NOMO-1 treated with DMSO at 0.1 percent for 48 hours (cell line): ENCODE data around the gene TEKT5.
"Not testable (repeated sequence)": the region's sequence is repeated elsewhere in the genome, so short reads cannot be mapped to it uniquely, and the experiment has no call there.

Experiments used
- DNase-seq: peaks from one replicate; lab custom pipeline; 2025; ENCODE audit not compliant: unreplicated experiment; lab: John Stamatoyannopoulos, UW

The TEKT5 gene

DNA sequence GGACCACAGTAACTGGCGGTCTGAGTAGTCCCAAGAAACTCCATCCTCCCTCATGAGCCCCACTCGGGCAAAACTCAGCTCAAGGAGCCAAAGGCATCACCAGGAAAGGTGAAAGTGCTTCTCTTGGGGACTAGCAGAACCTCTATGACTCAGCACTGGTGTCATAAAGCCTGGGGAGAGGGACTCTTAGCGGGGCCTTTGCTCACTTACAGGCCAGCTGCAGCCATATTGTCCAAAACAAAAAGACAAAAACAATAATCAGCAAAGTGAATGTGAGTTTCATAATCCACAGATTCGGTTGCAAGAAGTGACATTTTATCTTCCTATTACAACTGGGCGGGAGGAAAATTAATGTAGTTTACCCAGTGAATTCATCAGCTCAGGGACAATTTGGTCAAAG, at the start of gene TEKT5:
TSS of gene TEKT5 (minus strand) at position 101 of the 400 bp plus-strand sequence. CDS start at position 44, 57 bp downstream.
- DNase-seq = no peak

DNA sequence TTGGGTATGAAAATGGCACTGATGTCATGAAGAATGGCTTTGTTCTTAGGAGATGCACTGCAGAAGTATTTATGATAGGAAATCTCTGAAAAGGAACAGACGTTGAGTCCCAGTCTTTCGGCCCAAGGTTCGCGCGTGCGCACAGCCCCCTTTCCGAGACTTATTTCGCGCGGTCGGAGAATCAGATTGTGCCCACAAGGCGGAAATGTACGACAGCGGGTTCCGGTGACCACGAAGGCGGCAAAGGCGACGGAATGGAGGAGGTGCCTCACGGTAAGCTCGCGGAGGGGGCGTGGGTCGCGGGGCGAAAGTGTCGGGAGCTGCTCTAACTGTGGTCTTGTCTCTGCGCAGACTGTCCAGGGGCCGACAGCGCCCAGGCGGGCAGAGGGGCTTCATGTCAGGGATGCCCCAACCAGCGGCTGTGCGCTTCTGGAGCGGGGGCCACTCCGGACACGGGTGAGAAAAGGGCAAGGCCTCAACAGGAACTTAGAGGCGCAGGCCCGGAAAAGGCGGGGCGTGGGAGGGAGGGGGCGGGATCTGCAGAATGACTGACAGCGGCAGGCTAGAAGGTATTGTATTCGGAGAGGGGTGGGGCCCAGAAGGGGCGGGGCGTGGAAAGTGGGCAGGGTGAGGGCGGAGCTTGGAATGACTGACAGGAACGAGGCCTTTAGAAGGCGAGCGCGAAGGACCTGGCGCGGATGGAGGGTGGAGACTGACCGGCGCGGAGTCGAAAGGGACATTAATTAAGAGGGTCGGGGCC, 49.1 kb upstream of the TEKT5 start, which contains the start of gene NUBP1:
TSS of gene NUBP1 (plus strand) at position 233 of the 760 bp plus-strand sequence. CDS start at position 255, 22 bp downstream.
- DNase-seq = peak; percentile 92

DNA sequence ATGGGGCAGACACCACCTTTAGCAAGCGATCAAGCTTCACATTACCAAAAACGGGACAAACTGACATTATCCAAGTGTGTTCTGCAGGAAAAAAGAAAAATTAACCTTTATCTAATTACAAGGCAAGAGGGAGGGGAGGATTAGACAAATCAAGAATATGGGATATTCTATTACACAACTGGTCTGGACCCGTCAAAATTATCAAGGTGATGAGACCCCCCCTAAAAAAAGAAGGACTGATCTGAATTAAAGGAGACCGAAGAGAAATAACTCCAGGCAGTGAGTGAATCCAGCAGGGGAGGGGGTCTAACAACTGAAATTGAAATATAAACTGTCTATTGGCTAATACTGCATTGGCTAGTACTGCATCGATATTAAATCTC, 48.5 kb upstream of the TEKT5 start:
- no peak for DNase-seq

DNA sequence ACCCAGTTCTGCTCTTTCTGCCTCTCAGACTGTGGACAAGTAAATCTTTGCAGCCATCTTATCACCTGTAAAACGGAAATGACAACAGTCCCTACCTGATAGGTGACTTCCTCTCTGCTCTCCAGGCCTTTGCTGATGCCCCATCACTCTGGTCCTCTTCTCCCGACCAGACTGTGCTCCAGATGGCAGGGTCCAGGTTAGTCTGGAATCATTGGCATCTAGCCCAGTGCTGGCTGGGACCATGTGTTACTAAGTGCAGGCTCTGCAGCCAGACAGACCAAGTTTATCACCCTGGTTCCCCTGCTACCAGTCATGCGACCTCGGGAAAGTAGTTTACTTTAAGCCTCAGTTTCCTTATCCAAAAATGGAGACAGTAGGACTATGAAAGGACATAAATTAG, 47.1 kb upstream of the TEKT5 start:
- DNase-seq = no peak

DNA sequence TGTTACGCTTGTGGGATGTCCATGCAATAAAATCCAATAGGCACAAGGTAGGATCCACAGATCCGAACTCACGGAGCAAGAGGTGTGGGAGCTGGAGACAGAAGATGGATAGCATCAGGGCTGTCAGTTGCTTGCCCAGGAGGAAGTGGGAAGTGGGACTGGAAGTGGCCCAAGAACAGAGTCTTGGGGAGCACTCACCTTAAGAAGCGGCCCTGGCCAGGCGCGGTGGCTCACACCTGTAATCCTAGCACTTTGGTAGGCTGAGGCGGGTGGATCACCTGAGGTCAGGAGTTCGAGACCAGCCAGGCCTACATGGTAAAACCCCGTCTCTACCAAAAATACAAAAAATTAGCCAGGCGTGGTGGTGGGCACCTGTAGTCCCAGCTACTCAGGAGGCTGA, 46.5 kb upstream of the TEKT5 start:
- not testable (repeated sequence) for DNase-seq

DNA sequence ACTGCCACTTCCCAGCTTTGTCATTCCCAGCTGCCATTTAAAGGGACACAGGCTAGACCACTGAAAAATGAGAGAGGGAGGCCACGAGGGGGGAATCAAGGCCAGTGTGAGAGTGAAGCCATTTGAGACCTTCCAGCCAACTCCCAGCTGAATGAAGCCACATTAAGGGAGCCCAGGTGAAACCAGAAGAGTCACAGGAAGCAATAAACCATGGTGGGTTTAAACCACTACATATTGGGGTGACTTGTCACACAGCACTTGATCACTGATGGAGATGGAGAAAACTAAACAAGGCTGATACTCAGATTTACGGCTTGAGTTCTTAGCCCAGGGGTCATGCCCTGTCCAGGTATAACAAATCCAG, 46.1 kb upstream of the TEKT5 start:
- no peak for DNase-seq

DNA sequence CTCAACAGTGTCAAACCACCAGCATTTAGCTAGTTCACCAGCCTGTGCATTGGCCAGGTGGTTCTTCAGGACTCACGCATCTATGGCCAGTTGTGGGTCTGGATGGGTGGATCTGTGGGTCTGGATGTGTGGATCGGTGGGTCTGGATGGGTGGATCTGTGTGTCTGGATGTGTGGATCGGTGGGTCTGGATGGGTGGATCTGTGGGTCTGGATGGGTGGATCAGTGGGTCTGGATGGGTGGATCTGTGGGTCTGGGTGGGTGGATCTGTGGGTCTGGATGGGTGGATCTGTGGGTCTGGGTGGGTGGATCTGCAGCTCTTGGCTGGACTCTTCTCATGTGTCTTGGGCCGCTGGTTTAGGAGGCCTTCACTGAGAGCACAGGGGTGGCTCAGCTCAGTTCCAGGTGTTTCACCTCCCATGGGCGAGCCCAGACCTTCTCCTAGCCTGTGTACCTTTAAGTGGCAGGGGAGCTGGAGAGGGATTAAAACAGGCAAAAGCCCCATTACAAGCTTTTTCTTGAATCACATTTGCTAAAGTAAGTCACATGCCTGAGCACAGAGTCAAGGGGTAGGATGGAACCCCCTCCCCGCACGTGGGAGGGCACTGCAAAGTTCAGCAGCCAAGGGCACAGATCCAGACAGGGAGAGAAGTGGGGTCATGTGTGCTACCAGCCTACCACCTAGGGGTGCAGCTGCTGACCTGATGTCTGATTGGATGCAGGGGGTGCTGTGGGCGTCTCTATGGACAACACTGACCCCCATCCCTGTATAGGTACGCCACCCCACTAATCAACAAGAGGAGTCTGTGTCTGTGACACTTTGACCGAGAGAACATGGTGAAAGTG, 45.5 kb upstream of the TEKT5 start:
- no peak for DNase-seq

DNA sequence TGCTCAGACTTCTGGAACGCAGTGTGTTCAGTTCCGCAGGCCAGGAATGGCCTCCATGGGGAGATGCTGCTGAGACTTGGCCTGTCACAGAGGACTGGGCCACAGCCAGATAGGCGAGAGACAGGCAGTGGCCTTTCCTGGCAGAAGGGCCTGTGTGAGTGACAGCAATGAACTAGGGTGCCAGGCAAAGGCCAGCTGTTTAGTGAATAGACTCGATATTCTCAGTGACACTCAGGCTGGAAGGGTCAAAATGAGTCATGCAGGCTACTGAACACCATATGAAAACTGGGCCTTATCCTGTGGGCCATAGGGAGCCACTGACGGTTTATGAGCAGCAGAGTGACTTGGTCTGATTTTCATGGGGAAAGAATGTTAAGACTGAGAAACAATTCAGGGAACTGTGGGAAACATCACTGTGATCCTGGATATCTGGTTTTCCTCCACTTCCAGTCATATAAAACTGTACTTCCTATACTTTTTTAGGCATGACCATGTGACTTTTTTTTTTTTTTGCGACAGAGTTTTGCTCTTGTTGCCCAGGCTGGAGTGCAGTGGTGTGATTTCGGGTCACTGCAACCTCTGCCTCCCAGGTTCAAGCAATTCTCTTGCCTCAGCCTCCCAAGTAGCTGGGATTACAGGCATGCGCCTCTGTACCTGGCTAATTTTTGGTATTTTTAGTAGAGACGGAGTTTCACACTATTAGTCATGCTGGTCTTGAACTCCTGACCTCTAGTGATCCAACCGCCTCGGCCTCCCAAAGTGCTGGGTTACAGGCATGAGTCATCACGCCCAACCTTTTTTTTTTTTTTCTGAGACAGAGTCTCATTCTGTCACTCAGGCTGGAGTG, 43.7 kb upstream of the TEKT5 start:
- DNase-seq = peak; percentile 74

DNA sequence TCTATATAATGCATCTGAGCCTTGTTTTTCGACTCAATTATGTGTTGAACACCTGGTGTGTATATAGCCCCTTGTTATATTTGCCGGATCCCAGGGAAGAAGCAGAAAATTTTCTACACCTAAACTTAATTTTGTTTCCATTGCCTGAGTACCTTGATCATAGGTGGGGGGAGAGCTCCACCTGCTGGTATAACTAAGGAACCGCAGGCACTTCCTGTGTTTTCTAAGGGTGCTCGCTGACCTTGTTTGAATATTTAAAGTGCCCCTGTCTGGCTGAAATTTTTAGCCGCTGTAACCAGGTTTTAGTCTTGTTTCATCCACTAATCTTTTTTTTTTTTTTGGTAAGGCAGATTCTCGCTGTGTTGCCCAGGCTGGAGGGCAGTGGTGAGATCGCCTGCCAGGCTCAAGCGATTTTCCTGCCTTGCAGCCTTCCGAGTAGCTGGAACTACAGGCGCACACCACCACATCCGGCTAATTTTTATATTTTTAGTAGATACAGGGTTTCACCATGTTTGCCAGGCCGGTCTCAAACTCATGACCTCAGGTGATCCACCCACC, 42.4 kb upstream of the TEKT5 start:
- peak; percentile 78 for DNase-seq

DNA sequence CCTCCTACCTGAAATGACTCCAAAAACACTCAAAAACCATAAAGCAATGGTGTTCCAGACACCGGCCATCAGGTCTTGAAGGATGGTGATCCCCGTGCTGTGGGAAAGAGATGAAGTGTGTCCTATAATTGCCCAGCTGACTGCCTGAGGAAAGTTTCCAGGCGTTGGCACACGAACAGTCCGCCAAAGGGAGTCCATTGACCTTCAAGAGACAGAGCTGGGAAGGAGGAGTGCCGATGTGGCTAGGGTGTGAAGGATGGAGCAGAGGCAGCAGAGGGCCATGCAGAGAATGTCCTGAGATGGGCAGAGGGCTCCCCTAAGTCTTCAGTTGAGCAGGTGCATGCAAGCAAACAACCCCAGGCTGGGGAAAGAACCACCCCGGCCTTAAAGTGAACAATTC, 37.1 kb upstream of the TEKT5 start:
- DNase-seq = no peak

DNA sequence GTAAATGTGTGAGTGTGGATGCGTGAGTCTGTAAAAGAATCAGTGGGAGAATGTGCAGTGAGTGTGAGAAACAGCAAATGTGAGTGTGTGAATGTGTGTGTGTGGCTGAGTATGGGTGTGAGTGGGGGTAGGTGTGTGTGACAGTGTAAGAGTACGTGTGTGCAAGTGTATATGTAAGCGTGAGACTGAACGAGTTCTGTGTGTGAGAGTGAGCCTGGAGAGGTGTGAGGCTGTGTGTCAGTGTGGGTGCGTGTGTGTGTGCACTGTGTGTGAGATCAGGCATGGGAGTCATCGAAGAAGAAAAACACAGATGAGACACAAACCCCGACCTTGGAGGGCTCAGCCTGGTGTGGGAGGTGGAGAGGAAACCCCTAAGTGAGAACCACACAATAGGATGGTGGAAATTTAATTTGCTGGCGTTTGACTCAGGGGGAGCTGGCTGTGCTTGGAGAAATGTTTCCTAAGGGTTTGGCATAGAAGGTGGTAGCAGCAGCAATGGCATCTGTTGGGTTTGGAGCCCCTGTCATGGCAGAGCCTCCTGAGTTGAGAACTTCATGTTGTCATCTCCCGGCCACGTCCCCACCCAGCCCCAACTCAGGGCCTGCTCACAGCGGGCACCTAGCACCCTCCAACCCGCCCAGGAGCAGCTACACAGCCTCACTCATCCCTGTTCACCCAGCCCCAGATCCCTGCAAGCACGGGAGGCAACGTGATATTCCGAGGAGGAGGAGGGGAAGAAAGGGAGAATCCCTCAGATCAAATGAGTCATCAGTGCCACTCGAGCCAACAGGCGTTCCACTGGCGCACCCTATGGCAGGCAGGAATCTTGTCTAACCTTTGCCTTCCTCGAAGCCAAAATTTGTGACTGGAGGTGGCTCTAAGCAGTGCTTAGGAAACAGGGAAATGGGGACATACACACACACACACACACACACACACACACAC, 34.6 kb upstream of the TEKT5 start:
- no peak for DNase-seq

DNA sequence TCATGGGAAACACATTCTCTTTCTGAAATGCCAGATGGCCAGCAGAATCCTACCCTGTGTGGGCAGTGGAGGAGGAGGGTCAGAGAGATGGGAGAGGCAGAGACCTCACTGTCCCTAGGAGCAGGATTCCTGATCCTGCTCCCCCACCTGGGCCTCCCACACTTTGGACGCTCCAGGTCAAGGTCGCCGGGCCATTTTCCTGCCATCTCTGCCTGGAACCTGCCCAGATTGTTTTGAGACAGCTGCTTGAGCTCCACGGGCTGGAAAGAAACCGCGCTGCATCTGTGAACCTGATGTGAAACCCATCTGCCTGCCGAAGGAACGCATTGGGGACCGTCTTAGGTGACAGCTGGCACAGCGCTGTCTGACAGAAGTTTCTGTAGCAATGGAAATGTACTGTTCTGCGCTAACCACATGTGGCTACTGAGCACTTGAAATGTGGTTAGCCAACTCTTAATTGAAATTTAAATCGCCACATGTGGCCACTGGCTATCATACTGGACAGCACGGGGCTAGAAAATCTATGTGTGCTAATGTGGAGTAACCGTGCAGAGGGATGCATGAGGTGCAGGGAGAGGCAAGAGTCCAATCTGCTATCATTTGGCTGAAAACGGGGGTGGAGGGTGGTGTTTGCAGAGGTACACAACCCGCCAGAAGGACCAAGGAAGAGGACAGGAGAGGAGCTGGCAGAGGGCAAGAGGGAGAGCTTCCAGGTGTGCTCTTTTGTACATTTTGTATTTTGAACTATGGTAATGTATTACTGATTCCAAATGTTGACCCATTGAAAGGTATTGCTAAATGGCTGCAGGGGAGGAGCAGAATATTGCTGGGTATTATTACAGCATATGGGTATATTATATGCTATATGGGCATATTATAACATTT, 33.5 kb upstream of the TEKT5 start:
- DNase-seq = no peak

DNA sequence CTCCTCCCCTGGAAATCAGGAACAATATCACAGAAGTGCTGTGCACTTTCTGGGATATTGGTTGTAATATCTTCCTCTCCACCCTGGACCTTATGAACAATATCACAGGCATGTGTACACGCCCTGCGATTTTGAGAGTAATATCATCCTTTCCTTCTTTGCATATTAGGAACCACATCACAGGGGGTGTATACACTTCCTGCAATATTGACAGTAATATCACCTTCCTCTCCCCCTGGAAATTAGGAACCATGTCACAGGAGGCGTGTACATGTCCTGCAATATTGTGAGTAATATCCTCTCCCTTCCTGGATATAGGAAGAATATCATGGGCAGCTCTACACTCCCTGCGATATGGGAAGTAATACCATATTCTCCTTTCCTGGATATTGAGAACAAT, 14.2 kb upstream of the TEKT5 start:
- no peak for DNase-seq

DNA sequence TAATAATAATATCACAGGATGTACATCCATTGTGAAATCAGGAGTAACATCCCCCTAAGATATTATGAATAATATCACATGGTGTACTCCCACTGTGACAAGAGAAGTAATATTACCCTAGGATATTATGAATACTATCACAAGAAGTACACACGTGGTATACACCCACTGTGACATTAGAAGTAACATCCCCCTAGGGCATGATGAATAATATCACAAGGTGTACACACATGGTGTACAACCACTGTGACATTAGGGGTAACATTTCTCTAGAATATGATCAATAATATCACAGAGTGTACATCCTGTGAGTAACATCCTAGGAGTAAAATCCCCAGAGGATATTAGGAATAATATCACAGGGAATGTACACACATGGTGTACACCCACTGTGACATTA, 5.0 kb upstream of the TEKT5 start:
- no peak for DNase-seq

DNA sequence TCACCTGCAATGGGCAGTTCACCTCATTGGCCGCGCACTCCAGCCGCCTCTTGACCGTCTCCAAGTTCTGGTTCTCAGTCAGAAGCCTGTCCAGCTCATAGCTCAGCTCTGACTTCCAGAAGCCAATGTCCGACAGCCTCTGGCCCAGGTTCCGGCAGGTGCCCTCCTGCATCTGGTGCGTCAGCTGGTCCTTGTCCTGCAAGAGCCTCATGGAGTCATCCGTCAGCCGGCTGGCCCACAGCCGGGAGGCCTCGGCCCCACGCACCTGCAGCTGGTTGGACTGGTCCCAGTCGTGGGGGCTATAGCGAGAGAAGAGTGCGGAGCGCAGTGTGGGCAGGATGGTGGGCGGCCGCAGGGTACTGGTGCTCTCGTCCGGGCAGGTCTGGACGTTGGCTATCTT, 424 bp downstream of the TEKT5 start:
- DNase-seq = no peak

DNA sequence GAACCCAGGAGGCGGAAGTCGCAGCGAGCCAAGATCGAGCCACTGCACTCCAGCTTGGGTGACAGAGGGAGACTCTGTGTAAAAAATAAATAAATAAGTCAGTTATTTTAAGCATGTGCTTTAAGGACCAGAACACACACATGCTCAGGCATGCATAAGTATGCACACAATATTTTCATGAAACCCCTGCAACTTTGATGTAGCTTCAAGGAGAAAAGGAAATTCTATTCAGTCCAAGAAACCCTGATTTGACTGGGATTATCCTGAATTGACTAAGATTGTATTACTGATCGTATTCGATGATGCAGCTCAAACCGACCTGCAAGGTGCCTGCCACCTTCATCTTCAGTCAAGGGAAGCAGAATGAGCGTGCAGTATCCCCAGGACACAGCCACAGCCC, 841 bp downstream of the TEKT5 start:
- DNase-seq = no peak

DNA sequence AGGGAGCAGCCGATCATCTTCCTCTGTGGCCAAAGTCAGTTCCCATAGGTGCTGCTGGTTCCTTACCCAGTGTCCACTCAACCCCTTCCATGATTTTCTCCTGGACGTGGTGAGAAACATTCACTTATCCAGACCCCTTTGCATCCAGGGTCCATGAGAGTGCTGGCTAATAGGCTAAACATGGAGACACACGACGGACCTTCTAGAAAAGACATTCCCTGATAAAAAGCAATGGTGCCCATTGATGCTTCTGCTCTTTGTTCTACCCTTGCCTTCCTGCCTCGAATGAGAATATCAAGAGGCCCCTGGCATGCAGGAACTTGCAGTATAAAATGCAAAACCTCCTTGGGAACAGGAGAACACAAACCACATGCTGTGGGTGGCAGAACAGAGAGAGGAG, 2.3 kb downstream of the TEKT5 start:
- no peak for DNase-seq

DNA sequence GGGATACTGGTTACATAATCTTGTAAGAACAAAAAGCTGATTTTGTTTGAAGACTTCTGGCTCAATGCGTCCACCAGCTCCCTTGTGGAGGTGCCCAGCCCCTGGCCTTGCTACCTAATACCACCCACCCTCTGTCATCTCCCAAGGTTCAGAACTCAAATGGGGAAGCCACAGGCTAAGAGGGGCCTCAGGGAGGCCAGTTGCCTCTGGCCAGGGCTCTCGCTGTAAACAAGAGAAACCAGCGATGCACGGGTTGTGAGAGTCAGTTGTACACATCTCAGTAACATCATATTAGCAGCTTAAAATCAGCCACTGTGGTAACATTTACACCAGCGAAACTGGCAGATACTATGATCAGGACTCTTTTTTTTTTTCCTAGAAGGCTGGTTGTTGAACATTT, 6.0 kb downstream of the TEKT5 start:
- no peak for DNase-seq

DNA sequence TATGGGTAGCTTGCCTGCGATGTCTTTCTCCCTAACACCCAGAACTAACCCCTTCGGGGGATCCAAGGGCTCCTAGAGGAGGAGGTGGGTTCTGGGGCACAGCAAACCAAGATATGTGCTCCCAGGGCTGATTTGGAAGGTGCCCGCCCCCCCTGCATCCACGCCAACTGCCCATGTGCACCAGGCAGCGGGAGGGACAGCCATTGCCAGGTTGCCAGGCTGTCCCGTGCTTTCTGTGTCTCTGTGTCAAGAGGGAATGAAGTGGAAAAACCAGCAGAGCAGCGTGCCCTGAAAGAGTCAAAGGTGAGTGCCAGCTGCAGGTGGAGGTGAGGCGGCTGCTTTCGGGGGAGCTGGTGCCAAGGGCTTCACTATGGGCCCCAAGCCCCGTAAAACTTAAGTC, 6.4 kb downstream of the TEKT5 start:
- DNase-seq = no peak
